Lower leg skin (tissue), 4 donors: ENCODE results near the gene MAPK8IP3. TPM values are rescaled to one million over a fixed set of nuclear protein-coding genes. Genes with fewer than 3 reads are reported as not detected.

Experiments
- DNase-seq, 2 donors: peaks; one replicate each; pipeline ENCODE4 v3.0.0-alpha.2; 2019; ENCODE audit warnings: low spot score in 2 of 2
- H3K4me3 ChIP-seq: fragments of 200-600 bp; sonication (generic); 2 replicates; pipeline ENCODE4 v1.5.1; 2017; ENCODE audit warnings: mild to moderate bottlenecking, low read depth; ENCODE audit not compliant: poor library complexity, severe bottlenecking
- CTCF ChIP-seq, 3 donors: fragments of 450-650 bp; IDR thresholded peaks; one replicate each; pipeline ENCODE4 v1.5.1; 2016; ENCODE audit warnings: antibody characterized with exemption in 3 of 3, mild to moderate bottlenecking in 3 of 3, moderate library complexity in 2 of 3
- POLR2A ChIP-seq, 2 donors: fragments of 450-650 bp; IDR thresholded peaks; one replicate each; pipeline ENCODE4 v1.6.1; 2016 to 2017; ENCODE audit warnings: antibody characterized with exemption in 2 of 2, mild to moderate bottlenecking in 1 of 2, moderate library complexity in 1 of 2
- WGBS, 2 donors: methylation state at CpG; one replicate each; pipeline ENCODE4 v1.1.5; 2018; 5-methylcytosine and 5-hydroxymethylcytosine counted together
- intact Hi-C: fragments of 100-400 bp; cut with DNase I; formaldehyde crosslinking; loops from one replicate; pipeline ENCODE4 v1.15.0; 2023; ENCODE audit warnings: low total_unique reads
- total RNA-seq, 4 donors: library from RNA; depleted of rRNA; stranded (reverse); fragments of >200 nt; gene quantifications; one replicate each; pipeline ENCODE4 v1.1.0, GENCODE V29; 2016

The MAPK8IP3 gene
- total RNA-seq, 4 donors from 2014 or later: 59.9 to 95.8 (median 62.9) TPM

GRCh38 chr16:1779741-1780676 lies 74.0 kb downstream of the MAPK8IP3 start:
- intact Hi-C loops: no loop called here
- no peak overlapping the region for H3K4me3 ChIP-seq
- 79 to 80% methylated on average over 8 to 26 of the region's 27 CpGs for WGBS, 2 donors
- no peak for DNase-seq
- no peak for TF ChIP-seq CTCF (IDR thresholded peaks at IDR 0.05)
- TF ChIP-seq POLR2A (IDR thresholded peaks at IDR 0.05): no peak

- 76 to 81% methylated on average over 6 of the region's 6 CpGs for WGBS, 2 donors
- no peak for DNase-seq
- no peak overlapping the region for H3K4me3 ChIP-seq
- intact Hi-C loops: no loop called here
- TF ChIP-seq CTCF (IDR thresholded peaks at IDR 0.05): no peak
- TF ChIP-seq POLR2A (IDR thresholded peaks at IDR 0.05): no peak
These were observed 74.7 kb downstream of the MAPK8IP3 start for GRCh38 chr16:1780677-1781072.

GRCh38 chr16:1781254-1781653 lies 75.3 kb downstream of the MAPK8IP3 start:
- no peak for TF ChIP-seq CTCF (IDR thresholded peaks at IDR 0.05)
- TF ChIP-seq POLR2A (IDR thresholded peaks at IDR 0.05): no peak
- WGBS, 2 donors: 52 to 59% methylated on average over 8 to 20 of the region's 20 CpGs
- no peak for DNase-seq
- no peak overlapping the region for H3K4me3 ChIP-seq
- intact Hi-C loops: no loop called here

- intact Hi-C loops: no loop called here
- WGBS, 2 donors: 1% methylated on average over 30 to 47 of the region's 70 CpGs
- peak overlapping the region; percentile 59 for H3K4me3 ChIP-seq
- TF ChIP-seq POLR2A (IDR thresholded peaks at IDR 0.05) (no peak), CTCF (IDR thresholded peaks at IDR 0.05) (no peak)
- DNase-seq: no peak
These were observed 75.9 kb downstream of the MAPK8IP3 start for GRCh38 chr16:1781758-1782407.

- intact Hi-C loops: no loop called here
- TF ChIP-seq CTCF (IDR thresholded peaks at IDR 0.05): no peak
- no peak for TF ChIP-seq POLR2A (IDR thresholded peaks at IDR 0.05)
- H3K4me3 ChIP-seq: peak within 1 kb of the TSS; percentile 86
- 0 to 1% methylated on average over 40 to 96 of the region's 102 CpGs for WGBS, 2 donors
- DNase-seq: peak; percentile 100
These were observed 76.6 kb downstream of the MAPK8IP3 start, which contains the start of the genes NUBP2 and SPSB3 for GRCh38 chr16:1782408-1783264. NUBP2 (plus strand) TSS chr16:1782960; CDS start chr16:1783021, 61 bp downstream. SPSB3 (minus strand) TSS chr16:1782571; CDS start chr16:1781483, 1,088 bp downstream.
